Liver (tissue), 9 donors: ENCODE measurements around the gene RBM46. TPM values are rescaled to one million over a fixed set of nuclear protein-coding genes. Genes with fewer than 3 reads are reported as not detected.

Experiments
- DNase-seq: peaks from one replicate; pipeline ENCODE4 v3.0.0-alpha.2; 2017; ENCODE audit warnings: low spot score
- H3K27ac ChIP-seq, 2 donors: one replicate each; pipeline ENCODE4 v1.7.0; 2013; ENCODE audit warnings: inconsistent platforms in 2 of 2, low read length in 2 of 2, control low read depth in 1 of 2, low read depth in 1 of 2, mild to moderate bottlenecking in 1 of 2
- H3K27me3 ChIP-seq, 4 donors: one replicate each; pipeline versions ENCODE4 v1.6.1 to v1.7.0; 2013; ENCODE audit warnings: low read length in 3 of 4, inconsistent platforms in 1 of 4, mild to moderate bottlenecking in 1 of 4, moderate library complexity in 1 of 4; ENCODE audit not compliant: control insufficient read depth in 4 of 4, insufficient read depth in 4 of 4
- H3K36me3 ChIP-seq, 4 donors: one replicate each; pipeline versions ENCODE4 v1.6.1 to v1.7.0; 2013; ENCODE audit warnings: low read length in 3 of 4, mild to moderate bottlenecking in 3 of 4, low read depth in 1 of 4, moderate library complexity in 1 of 4; ENCODE audit not compliant: control insufficient read depth in 4 of 4, insufficient read depth in 3 of 4
- H3K4me1 ChIP-seq, 4 donors: one replicate each; pipeline versions ENCODE4 v1.6.1 to v1.7.0; 2013; ENCODE audit warnings: low read length in 3 of 4, mild to moderate bottlenecking in 3 of 4, moderate library complexity in 1 of 4; ENCODE audit not compliant: control insufficient read depth in 4 of 4, insufficient read depth in 4 of 4
- H3K4me3 ChIP-seq, 3 donors: one replicate each; pipeline versions ENCODE4 v1.6.1 to v1.7.0; 2013; ENCODE audit warnings: low read length in 3 of 3, control low read depth in 1 of 3, low read depth in 1 of 3, mild to moderate bottlenecking in 1 of 3
- H3K9ac ChIP-seq, 2 donors: one replicate each; pipeline ENCODE4 v1.7.0; 2013; ENCODE audit warnings: low read length in 2 of 2, mild to moderate bottlenecking in 2 of 2, moderate library complexity in 2 of 2, control low read depth in 1 of 2, low read depth in 1 of 2
- H3K9me3 ChIP-seq, 4 donors: one replicate each; pipeline versions ENCODE4 v1.6.1 to v1.7.0; 2013; ENCODE audit warnings: low read length in 3 of 4; ENCODE audit not compliant: control insufficient read depth in 4 of 4
- ATF3 ChIP-seq: IDR thresholded peaks from 2 replicates; pipeline ENCODE4 v1.6.1; 2016; ENCODE audit warnings: antibody characterized with exemption
- CTCF ChIP-seq: fragments of 150-350 bp; IDR thresholded peaks from 2 replicates; pipeline ENCODE4 v1.5.1; 2017; ENCODE audit warnings: improper control_type of control experiment, low read depth, low read length; ENCODE audit not compliant: missing input control
- EGR1 ChIP-seq, 2 donors: IDR thresholded peaks; 2 replicates each; pipeline ENCODE4 v1.6.1; 2016 to 2018; ENCODE audit warnings: antibody characterized with exemption in 2 of 2, low read depth in 2 of 2
- FOXA1 ChIP-seq: IDR thresholded peaks from 2 replicates; pipeline ENCODE4 v1.6.1; 2016; ENCODE audit warnings: antibody characterized with exemption
- FOXA2 ChIP-seq: IDR thresholded peaks from 2 replicates; pipeline ENCODE4 v1.6.1; 2016; ENCODE audit warnings: antibody characterized with exemption
- GABPA ChIP-seq, 2 donors: IDR thresholded peaks in 1 of 2; conservative IDR thresholded peaks in 1 of 2; 2 replicates each; pipeline ENCODE4 v1.6.1; 2016; ENCODE audit warnings: antibody characterized with exemption in 2 of 2, mild to moderate bottlenecking in 1 of 2, moderate library complexity in 1 of 2
- HNF4A ChIP-seq, 2 donors: conservative IDR thresholded peaks; 2 replicates each; pipeline ENCODE4 v1.6.1; 2016; ENCODE audit warnings: antibody characterized with exemption in 2 of 2, mild to moderate bottlenecking in 2 of 2
- HNF4G ChIP-seq: IDR thresholded peaks from 2 replicates; pipeline ENCODE4 v1.6.1; 2016; ENCODE audit warnings: antibody characterized with exemption
- MAX ChIP-seq: IDR thresholded peaks from 2 replicates; pipeline ENCODE4 v1.6.1; 2016; ENCODE audit warnings: antibody characterized with exemption
- RAD21 ChIP-seq, 2 donors: IDR thresholded peaks; 2 replicates each; pipeline ENCODE4 v1.6.1; 2016; ENCODE audit warnings: antibody characterized with exemption in 2 of 2, mild to moderate bottlenecking in 2 of 2
- REST ChIP-seq: IDR thresholded peaks from 2 replicates; pipeline ENCODE4 v1.6.1; 2016; ENCODE audit warnings: antibody characterized with exemption, mild to moderate bottlenecking
- RXRA ChIP-seq, 2 donors: IDR thresholded peaks; 2 replicates each; pipeline ENCODE4 v1.6.1; 2017 to 2018; ENCODE audit warnings: antibody characterized with exemption in 2 of 2, mild to moderate bottlenecking in 1 of 2
- SP1 ChIP-seq: IDR thresholded peaks from 2 replicates; pipeline ENCODE4 v1.6.1; 2018; ENCODE audit warnings: antibody characterized with exemption, mild to moderate bottlenecking
- ZBTB33 ChIP-seq: IDR thresholded peaks from 2 replicates; pipeline ENCODE4 v1.6.1; 2016; ENCODE audit warnings: antibody characterized with exemption
- WGBS: extraction: QIAGEN DNeasy Blood & Tissue Kit; methylation state at CpG from one replicate; pipeline ENCODE4 v1.1.7; 2013; 5-methylcytosine and 5-hydroxymethylcytosine counted together
- polyA plus RNA-seq, 2 donors: library from polyadenylated mRNA; stranded (reverse) in 1 of 2; unstranded in 1 of 2; fragments of 200-250 nt in 1 of 2; fragments of >200 nt in 1 of 2; fragmentation: Nextera tagmentation in 1 of 2; extraction: Ambion mirVana in 1 of 2; gene quantifications; one replicate each; pipeline versions ENCODE4 v1.2.1 to v1.2.3, GENCODE V29; 2013 to 2015
- total RNA-seq, 2 donors: library from RNA; depleted of rRNA; stranded (reverse); fragments of >200 nt; gene quantifications; one replicate each; pipeline ENCODE4 v1.2.3, GENCODE V29; 2014
- donor health status: healthy.
- donor health status: healthy.
- donor health status: healthy.
- donor health status: healthy.
- donor health status: healthy.

Gene RBM46
- total and polyA plus RNA-seq, 4 donors = 0.03 to 0.24 (median 0.08) TPM; not detected in 1

- TF ChIP-seq HNF4G = no peak
- no peak for TF ChIP-seq EGR1 (IDR thresholded peaks at IDR 0.05; ENCODE audit: low read depth in 2 of 2)
- TF ChIP-seq GABPA (IDR thresholded peaks at IDR 0.05 in 1 of 2, conservative IDR thresholded peaks at IDR 0.05 in 1 of 2) = no peak
- TF ChIP-seq ATF3 = no peak
- TF ChIP-seq REST = no peak
- TF ChIP-seq SP1 = no peak
- no peak for TF ChIP-seq ZBTB33
- TF ChIP-seq HNF4A (conservative IDR thresholded peaks at IDR 0.05) = no peak
- TF ChIP-seq RAD21 (IDR thresholded peaks at IDR 0.05) = no peak
- TF ChIP-seq RXRA (IDR thresholded peaks at IDR 0.05) = no peak
- TF ChIP-seq CTCF = no peak
- no peak for TF ChIP-seq FOXA2
- no peak for TF ChIP-seq FOXA1
- no peak for TF ChIP-seq MAX
- H3K4me3 ChIP-seq = no peak overlapping the region
- WGBS = 47% methylated on average over 3 of the region's 3 CpGs
- DNase-seq = no peak
- H3K36me3 ChIP-seq = no peaks in the 10 kb centered on the region
- peaks cover 0 to 2% (median 0%) of the 10 kb centered on the region in 4 donors for H3K27me3 ChIP-seq
- no peak overlapping the region for H3K9ac ChIP-seq
- H3K27ac ChIP-seq = no peak overlapping the region
- peaks cover 0 to 2% (median under 1%) of the 10 kb centered on the region in 4 donors for H3K9me3 ChIP-seq
- no peaks in the 10 kb centered on the region for H3K4me1 ChIP-seq
Observed at GRCh38 chr4:154838155-154838554, 57.1 kb downstream of the RBM46 start.

- H3K4me1 ChIP-seq = no peaks in the 10 kb centered on the region
- H3K9me3 ChIP-seq = peaks cover 0 to 2% (median under 1%) of the 10 kb centered on the region in 4 donors
- no peaks in the 10 kb centered on the region for H3K36me3 ChIP-seq
- no peak overlapping the region for H3K9ac ChIP-seq
- WGBS = 75% methylated on average over 8 of the region's 8 CpGs
- H3K27me3 ChIP-seq = peaks cover 0 to 2% (median 0%) of the 10 kb centered on the region in 4 donors
- H3K4me3 ChIP-seq = no peak overlapping the region
- no peak for DNase-seq
- no peak overlapping the region for H3K27ac ChIP-seq
- TF ChIP-seq SP1 = no peak
- TF ChIP-seq ZBTB33 = no peak
- no peak for TF ChIP-seq GABPA (IDR thresholded peaks at IDR 0.05 in 1 of 2, conservative IDR thresholded peaks at IDR 0.05 in 1 of 2)
- TF ChIP-seq REST = no peak
- TF ChIP-seq HNF4A (conservative IDR thresholded peaks at IDR 0.05) = no peak
- no peak for TF ChIP-seq FOXA1
- TF ChIP-seq CTCF = no peak
Observed at GRCh38 chr4:154838694-154839093, 57.6 kb downstream of the RBM46 start.
